CD4-positive, alpha-beta memory T cell (primary cell): ENCODE data around the gene FAM216B. TPM values are rescaled to one million over a fixed set of nuclear protein-coding genes. Genes with fewer than 3 reads are reported as not detected.
"Not testable (repeated sequence)": the region's sequence is repeated elsewhere in the genome, so short reads cannot be mapped to it uniquely, and the experiment has no call there.

Source experiments
- CTCF ChIA-PET: fragments of 350-600 bp; sonication (Branson Sonifier 250); formaldehyde crosslinking; loops from one replicate; lab custom pipeline; 2021; ENCODE audit warnings: inconsistent platforms; ENCODE audit not compliant: partially characterized antibody; lab: Charles Lee
- POLR2A ChIA-PET: fragments of 350-600 bp; sonication (Branson Sonifier 250); formaldehyde crosslinking; loops from one replicate; lab custom pipeline; 2021; ENCODE audit not compliant: partially characterized antibody; lab: Charles Lee
- DNase-seq, 5 donors: peaks; one replicate each; pipeline versions ENCODE4 v3.0.0 to v3.0.0-alpha.2; 2020 to 2022; ENCODE audit warnings: mixed read lengths in 1 of 5
- H3K27ac ChIP-seq: one replicate; pipeline ENCODE4 v1.7.0; 2013; ENCODE audit warnings: low read depth, low read length
- H3K27me3 ChIP-seq: 2 replicates; pipeline ENCODE4 v1.7.0; 2013; ENCODE audit warnings: mild to moderate bottlenecking, low read length, moderate library complexity; ENCODE audit not compliant: insufficient read depth
- H3K36me3 ChIP-seq: 2 replicates; pipeline ENCODE4 v1.7.0; 2013; ENCODE audit warnings: mild to moderate bottlenecking, low read length, moderate library complexity; ENCODE audit not compliant: insufficient read depth
- H3K4me1 ChIP-seq: 2 replicates; pipeline ENCODE4 v1.7.0; 2013; ENCODE audit warnings: mild to moderate bottlenecking, low read length, moderate library complexity; ENCODE audit not compliant: insufficient read depth
- H3K4me3 ChIP-seq, 2 donors: one replicate each; pipeline ENCODE4 v1.7.0; 2013; ENCODE audit warnings: low read length in 2 of 2, mild to moderate bottlenecking in 1 of 2
- H3K9me3 ChIP-seq, 2 donors: one replicate each; pipeline ENCODE4 v1.7.0; 2013; ENCODE audit warnings: low read length in 2 of 2, control low read depth in 1 of 2; ENCODE audit not compliant: control insufficient read depth in 1 of 2
- H3K27ac Mint-ChIP-seq, 7 donors: one replicate each; pipeline ENCODE4 v1.8.0; 2020 to 2021; ENCODE audit warnings: mixed read lengths in 7 of 7, mild to moderate bottlenecking in 6 of 7, inconsistent platforms in 3 of 7, moderate library complexity in 3 of 7
- H3K27me3 Mint-ChIP-seq, 2 donors: one replicate each; pipeline ENCODE4 v1.8.0; 2020 to 2021; ENCODE audit warnings: mixed read lengths in 2 of 2
- H3K36me3 Mint-ChIP-seq, 2 donors: one replicate each; pipeline ENCODE4 v1.8.0; 2020 to 2021; ENCODE audit warnings: mixed read lengths in 2 of 2, inconsistent platforms in 1 of 2, mild to moderate bottlenecking in 1 of 2
- H3K4me1 Mint-ChIP-seq, 4 donors: one replicate each; pipeline ENCODE4 v1.8.0; 2020 to 2021; ENCODE audit warnings: mixed read lengths in 4 of 4, mild to moderate bottlenecking in 1 of 4
- H3K4me3 Mint-ChIP-seq, 8 donors: one replicate each; pipeline ENCODE4 v1.8.0; 2020 to 2021; ENCODE audit warnings: mixed read lengths in 8 of 8, mild to moderate bottlenecking in 7 of 8, moderate library complexity in 6 of 8, inconsistent platforms in 3 of 8
- H3K9me3 Mint-ChIP-seq, 8 donors: one replicate each; pipeline ENCODE4 v1.8.0; 2020 to 2021; ENCODE audit warnings: mixed read lengths in 8 of 8, mild to moderate bottlenecking in 5 of 8, inconsistent platforms in 3 of 8, moderate library complexity in 1 of 8
- intact Hi-C: fragments of 100-400 bp; cut with micrococcal nuclease; formaldehyde crosslinking; loops from one replicate; pipeline ENCODE4 v1.15.1; 2023
- polyA plus RNA-seq, 2 donors: library from polyadenylated mRNA; unstranded; fragments of 300-500 nt; fragmentation: Illumina TruSeq; gene quantifications; one replicate each; pipeline ENCODE4 v1.2.3, GENCODE V29; 2021
- total RNA-seq, 2 experiments: library from RNA; stranded (reverse); gene quantifications; one replicate each; pipeline ENCODE4 v1.2.3, GENCODE V29; 2021

FAM216B gene
- total and polyA plus RNA-seq, 4 experiments from 2014 or later: not detected

GRCh38 chr13:42758515-42758914 lies 22.9 kb upstream of the FAM216B start:
- Mint-ChIP-seq H3K36me3 (no peaks in the 10 kb centered on the region), H3K4me1 (no peaks in the 10 kb centered on the region), H3K27ac (no peak overlapping the region), H3K27me3 (peaks cover 2 to 4% of the 10 kb centered on the region in 2 donors), H3K4me3 (no peak overlapping the region), H3K9me3 (peaks cover 0 to 2% (median 0%) of the 10 kb centered on the region in 8 donors)
- no peak overlapping the region for H3K27ac ChIP-seq
- H3K4me3 ChIP-seq: no peak overlapping the region
- intact Hi-C loops: no loop called here
- ChIA-PET CTCF (no interaction called here), POLR2A (no interaction called here)
- no peaks in the 10 kb centered on the region for H3K27me3 ChIP-seq
- H3K36me3 ChIP-seq: no peaks in the 10 kb centered on the region
- H3K9me3 ChIP-seq: no peaks in the 10 kb centered on the region
- no peaks in the 10 kb centered on the region for H3K4me1 ChIP-seq
- DNase-seq: no peak

GRCh38 chr13:42760951-42761350 lies 20.4 kb upstream of the FAM216B start:
- Histone ChIP-seq H3K27me3 (no peaks in the 10 kb centered on the region), H3K9me3 (no peaks in the 10 kb centered on the region), H3K4me1 (no peaks in the 10 kb centered on the region), H3K27ac (no peak overlapping the region), H3K36me3 (no peaks in the 10 kb centered on the region), H3K4me3 (no peak overlapping the region)
- POLR2A ChIA-PET: no interaction called here
- Mint-ChIP-seq H3K9me3 (peaks cover 0 to 2% (median 0%) of the 10 kb centered on the region in 8 donors), H3K4me3 (no peak overlapping the region), H3K27ac (no peak overlapping the region), H3K27me3 (peaks cover 6 to 8% of the 10 kb centered on the region in 2 donors), H3K36me3 (no peaks in the 10 kb centered on the region), H3K4me1 (no peaks in the 10 kb centered on the region)
- intact Hi-C loops: no loop called here
- CTCF ChIA-PET: no interaction called here
- DNase-seq: no peak

GRCh38 chr13:42762251-42762650 lies 19.1 kb upstream of the FAM216B start:
- POLR2A ChIA-PET: no interaction called here
- no peak for DNase-seq
- no peaks in the 10 kb centered on the region for H3K36me3 ChIP-seq
- no peak overlapping the region for H3K27ac Mint-ChIP-seq
- intact Hi-C loops: no loop called here
- no peaks in the 10 kb centered on the region for H3K4me1 Mint-ChIP-seq
- H3K27ac ChIP-seq: no peak overlapping the region
- no peak overlapping the region for H3K4me3 Mint-ChIP-seq
- H3K27me3 ChIP-seq: no peaks in the 10 kb centered on the region
- H3K36me3 Mint-ChIP-seq: no peaks in the 10 kb centered on the region
- peaks cover 6 to 8% of the 10 kb centered on the region in 2 donors for H3K27me3 Mint-ChIP-seq
- CTCF ChIA-PET: no interaction called here
- H3K4me1 ChIP-seq: no peaks in the 10 kb centered on the region
- no peak overlapping the region for H3K4me3 ChIP-seq
- H3K9me3 ChIP-seq: no peaks in the 10 kb centered on the region
- peaks cover 0 to 2% (median 0%) of the 10 kb centered on the region in 8 donors for H3K9me3 Mint-ChIP-seq

GRCh38 chr13:42762917-42763316 lies 18.5 kb upstream of the FAM216B start:
- CTCF ChIA-PET: no interaction called here
- Mint-ChIP-seq H3K36me3 (no peaks in the 10 kb centered on the region), H3K4me3 (no peak overlapping the region), H3K9me3 (no peaks in the 10 kb centered on the region), H3K27ac (no peak overlapping the region), H3K27me3 (peaks cover 5 to 8% of the 10 kb centered on the region in 2 donors), H3K4me1 (no peaks in the 10 kb centered on the region)
- intact Hi-C loops: no loop called here
- H3K36me3 ChIP-seq: no peaks in the 10 kb centered on the region
- DNase-seq: no peak
- POLR2A ChIA-PET: no interaction called here
- H3K4me1 ChIP-seq: no peaks in the 10 kb centered on the region
- H3K4me3 ChIP-seq: no peak overlapping the region
- no peaks in the 10 kb centered on the region for H3K9me3 ChIP-seq
- H3K27me3 ChIP-seq: no peaks in the 10 kb centered on the region
- H3K27ac ChIP-seq: no peak overlapping the region

GRCh38 chr13:42766016-42766415 lies 15.4 kb upstream of the FAM216B start:
- Histone ChIP-seq H3K9me3 (no peaks in the 10 kb centered on the region), H3K27ac (no peak overlapping the region), H3K27me3 (no peaks in the 10 kb centered on the region), H3K4me1 (no peaks in the 10 kb centered on the region), H3K36me3 (no peaks in the 10 kb centered on the region), H3K4me3 (no peak overlapping the region)
- H3K9me3 Mint-ChIP-seq: no peaks in the 10 kb centered on the region
- H3K4me3 Mint-ChIP-seq: no peak overlapping the region
- no peaks in the 10 kb centered on the region for H3K4me1 Mint-ChIP-seq
- intact Hi-C loops: no loop called here
- peaks cover 5 to 9% of the 10 kb centered on the region in 2 donors for H3K27me3 Mint-ChIP-seq
- DNase-seq: no peak
- H3K36me3 Mint-ChIP-seq: no peaks in the 10 kb centered on the region
- no peak overlapping the region for H3K27ac Mint-ChIP-seq
- ChIA-PET POLR2A (no interaction called here), CTCF (no interaction called here)

GRCh38 chr13:42769650-42770049 lies 11.7 kb upstream of the FAM216B start:
- no peak overlapping the region for H3K27ac Mint-ChIP-seq
- peaks cover 0 to 10% (median 1%) of the 10 kb centered on the region in 8 donors for H3K9me3 Mint-ChIP-seq
- H3K27me3 Mint-ChIP-seq: peaks cover 0 to 14% of the 10 kb centered on the region in 2 donors
- DNase-seq: no peak
- ChIA-PET CTCF (no interaction called here), POLR2A (no interaction called here)
- intact Hi-C loops: no loop called here
- no peak overlapping the region for H3K4me3 Mint-ChIP-seq
- Histone ChIP-seq H3K4me1 (no peaks in the 10 kb centered on the region), H3K27ac (no peak overlapping the region), H3K27me3 (no peaks in the 10 kb centered on the region), H3K36me3 (no peaks in the 10 kb centered on the region), H3K9me3 (no peaks in the 10 kb centered on the region), H3K4me3 (no peak overlapping the region)
- no peaks in the 10 kb centered on the region for H3K4me1 Mint-ChIP-seq
- no peaks in the 10 kb centered on the region for H3K36me3 Mint-ChIP-seq

GRCh38 chr13:42776558-42776957 lies 4.8 kb upstream of the FAM216B start:
- peaks cover 5 to 29% of the 10 kb centered on the region in 2 donors for H3K27me3 Mint-ChIP-seq
- H3K36me3 Mint-ChIP-seq, H3K27ac ChIP-seq, H3K9me3 ChIP-seq, intact Hi-C loops, H3K27me3 ChIP-seq, H3K36me3 ChIP-seq, H3K4me1 ChIP-seq, DNase-seq, H3K27ac Mint-ChIP-seq, H3K4me1 Mint-ChIP-seq, H3K4me3 Mint-ChIP-seq, CTCF ChIA-PET, H3K4me3 ChIP-seq, POLR2A ChIA-PET: not testable (repeated sequence)
- peaks cover 0 to 10% (median 3%) of the 10 kb centered on the region in 8 donors for H3K9me3 Mint-ChIP-seq

GRCh38 chr13:42777467-42777866 lies 3.9 kb upstream of the FAM216B start:
- H3K36me3 ChIP-seq: no peaks in the 10 kb centered on the region
- no peak overlapping the region for H3K4me3 ChIP-seq
- no peak for DNase-seq
- Mint-ChIP-seq H3K27ac (no peak overlapping the region), H3K27me3 (peaks cover 10 to 26% of the 10 kb centered on the region in 2 donors), H3K36me3 (no peaks in the 10 kb centered on the region), H3K4me1 (peaks cover 0 to 4% (median 0%) of the 10 kb centered on the region in 4 donors), H3K9me3 (peaks cover 0 to 10% (median 3%) of the 10 kb centered on the region in 8 donors), H3K4me3 (no peak overlapping the region)
- intact Hi-C loops: no loop called here
- ChIA-PET CTCF (no interaction called here), POLR2A (no interaction called here)
- H3K4me1 ChIP-seq: no peaks in the 10 kb centered on the region
- no peaks in the 10 kb centered on the region for H3K27me3 ChIP-seq
- H3K9me3 ChIP-seq: no peaks in the 10 kb centered on the region
- H3K27ac ChIP-seq: no peak overlapping the region
